HG03196 (cell line): ENCODE data around the gene UBE3D.
"Not testable (repeated sequence)": the region's sequence is repeated elsewhere in the genome, so short reads cannot be mapped to it uniquely, and the experiment has no call there.

Experiments
- ATAC-seq: cut with Tn5 transposase; IDR thresholded peaks from one replicate; pipeline ENCODE4 v1.9.1; 2021; ENCODE audit not compliant: unreplicated experiment

UBE3D gene

GRCh38 chr6:82877213-82878195 is 188.1 kb downstream of the UBE3D start:
- ATAC-seq, result no peak

DNA sequence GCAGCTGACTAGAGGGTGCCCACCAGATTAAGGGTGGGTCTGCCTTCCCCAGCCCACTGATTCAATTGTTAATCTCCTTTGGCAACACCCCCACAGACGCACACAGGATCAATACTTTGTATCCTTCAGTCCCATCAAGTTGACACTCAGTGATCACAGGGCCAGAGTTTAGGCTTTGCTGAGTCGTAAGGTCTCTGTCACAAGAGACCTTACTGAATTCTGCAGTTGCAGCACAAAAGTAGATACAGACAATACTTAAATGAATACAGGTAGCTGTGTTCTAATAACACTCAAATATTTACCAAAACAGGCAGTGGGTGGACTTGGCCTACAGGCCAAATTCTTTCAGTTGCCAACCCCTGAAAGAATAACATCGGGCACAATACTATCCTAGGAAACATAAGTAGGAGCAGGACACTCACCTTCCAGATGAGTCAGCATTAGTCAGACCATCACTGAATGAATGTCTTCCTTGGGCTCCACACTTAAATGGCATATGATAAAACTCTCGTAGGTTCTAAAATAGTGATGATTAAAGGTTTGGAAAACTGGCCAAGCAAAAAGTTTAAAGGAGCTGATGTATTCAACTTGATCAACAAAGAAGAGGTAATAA is 190.0 kb downstream of the UBE3D start:
- ATAC-seq, result no peak

GRCh38 chr6:82874867-82875266 is 190.8 kb downstream of the UBE3D start:
- ATAC-seq, result no peak

- ATAC-seq, result no peak
Observed at GRCh38 chr6:82872185-82872584, 193.5 kb downstream of the UBE3D start.

DNA sequence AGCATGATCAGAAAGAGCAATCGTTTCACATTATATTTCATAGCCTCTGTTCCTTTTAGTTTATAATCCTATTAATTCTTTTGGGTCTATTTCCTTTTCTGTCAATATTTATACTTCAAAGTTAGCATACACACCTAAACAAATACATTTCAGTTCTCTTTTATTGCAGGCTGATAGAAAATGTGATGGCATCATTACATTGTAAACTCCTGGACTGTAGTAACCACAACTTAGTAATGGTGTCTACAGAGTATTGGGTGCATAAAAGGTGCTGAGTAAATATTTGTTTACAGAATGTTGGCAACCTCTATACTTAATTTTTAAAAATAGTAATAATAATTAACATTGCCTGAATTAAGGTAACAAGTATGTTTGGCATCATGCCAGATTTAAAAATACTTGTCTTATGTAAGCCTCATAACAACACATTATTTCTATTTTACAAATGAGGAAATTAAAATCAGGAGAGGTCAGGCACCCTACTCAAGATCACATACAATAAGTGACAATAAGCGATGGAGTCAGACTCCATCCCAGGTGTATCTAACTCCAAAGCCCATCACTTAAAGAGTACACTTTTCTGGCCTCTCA is 195.0 kb downstream of the UBE3D start:
- ATAC-seq, result no peak

- ATAC-seq, result no peak
Observed at GRCh38 chr6:82869493-82869892, 196.1 kb downstream of the UBE3D start.

GRCh38 chr6:82867946-82868345 is 197.7 kb downstream of the UBE3D start:
- ATAC-seq, result no peak

DNA sequence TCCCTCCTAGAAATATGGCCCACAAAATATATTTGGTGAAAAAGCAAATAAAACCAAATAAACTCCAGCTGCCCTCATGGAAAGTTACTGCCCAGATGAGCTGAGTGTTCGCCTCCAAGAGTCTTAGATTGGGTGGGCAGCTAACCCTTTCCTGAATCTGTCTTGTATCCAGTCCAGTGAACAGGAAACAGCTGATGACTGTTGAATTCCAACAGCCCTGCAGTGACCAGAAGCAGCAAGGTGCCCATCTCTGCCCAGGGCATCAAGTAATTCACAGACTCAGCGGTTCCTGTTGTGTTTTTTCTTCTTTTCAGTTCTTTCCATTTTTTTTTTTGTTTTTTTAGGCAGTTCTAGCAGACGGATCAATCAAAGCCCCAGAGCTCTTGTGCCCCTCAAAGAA is 199.2 kb downstream of the UBE3D start:
- ATAC-seq, result no peak

- ATAC-seq, result no peak
Observed at GRCh38 chr6:82865461-82865860, 200.2 kb downstream of the UBE3D start.

GRCh38 chr6:82863781-82864180 is 201.9 kb downstream of the UBE3D start:
- ATAC-seq, result no peak

DNA sequence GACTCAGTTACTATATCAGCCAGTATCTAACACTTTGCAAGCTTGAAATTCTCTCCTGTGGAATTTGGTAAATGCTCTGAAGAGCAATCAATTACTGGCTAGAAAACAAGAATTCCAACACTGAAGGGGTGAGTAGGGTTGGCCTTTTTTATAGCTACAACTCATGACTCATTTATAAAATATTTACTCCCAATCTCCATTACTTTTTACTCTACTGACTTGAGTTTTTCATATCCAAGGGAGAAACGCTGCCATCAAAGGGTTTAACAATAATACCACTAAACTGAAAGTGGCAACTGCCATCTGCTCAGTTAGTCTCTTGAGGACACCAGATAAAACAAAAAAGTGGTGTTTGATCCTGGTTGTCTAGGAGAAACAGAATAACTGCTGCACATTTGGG is 203.1 kb downstream of the UBE3D start:
- ATAC-seq, result no peak

GRCh38 chr6:82861121-82861520 is 204.5 kb downstream of the UBE3D start:
- ATAC-seq, result no peak

DNA sequence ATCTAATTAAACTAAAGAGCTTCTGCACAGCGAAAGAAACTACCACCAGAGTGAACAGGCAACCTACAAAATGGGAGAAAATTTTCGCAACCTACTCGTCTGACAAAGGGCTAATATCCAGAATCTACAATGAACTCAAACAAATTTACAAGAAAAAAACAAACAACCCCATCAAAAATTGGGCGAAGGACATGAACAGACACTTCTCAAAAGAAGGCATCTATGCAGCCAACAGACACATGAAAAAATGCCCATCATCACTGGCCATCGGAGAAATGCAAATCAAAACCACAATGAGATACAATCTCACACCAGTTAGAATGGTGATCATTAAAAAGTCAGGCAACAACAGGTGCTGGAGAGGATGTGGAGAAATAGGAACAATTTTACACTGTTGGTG is 209.6 kb downstream of the UBE3D start:
- ATAC-seq, result not testable (repeated sequence)

GRCh38 chr6:82852904-82853303 is 212.7 kb downstream of the UBE3D start:
- ATAC-seq, result not testable (repeated sequence)

GRCh38 chr6:82843291-82843885 is 222.3 kb downstream of the UBE3D start:
- no peak for ATAC-seq

- ATAC-seq, result no peak
Observed at GRCh38 chr6:82842721-82843120, 222.9 kb downstream of the UBE3D start.
